ENCODE results near the gene CCDC24.

CCDC24 gene

DNA sequence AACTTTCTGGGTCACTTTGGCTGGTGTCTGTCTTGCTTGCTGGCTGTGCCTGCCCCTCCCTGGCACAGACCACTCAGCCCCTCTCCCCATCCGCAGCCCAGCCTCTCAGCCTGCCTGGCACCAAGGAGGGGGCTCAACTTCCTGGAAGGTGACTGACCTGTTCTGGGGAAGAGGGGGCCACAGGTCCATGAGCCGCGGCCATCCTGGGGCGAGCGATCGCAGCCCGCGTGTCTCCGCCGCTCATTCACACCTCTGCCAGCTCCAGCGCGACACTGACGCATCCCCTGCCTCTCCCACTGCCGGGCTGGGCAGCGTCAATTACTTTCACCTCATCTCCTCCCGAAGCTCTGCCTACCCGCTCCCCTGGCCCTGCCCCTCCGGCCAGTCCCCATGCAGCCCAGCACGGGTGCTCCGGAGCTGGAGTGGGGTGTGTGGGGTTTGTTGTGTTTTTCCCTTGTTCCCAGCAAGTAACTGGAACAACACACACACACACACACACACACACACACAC lies 25.5 kb downstream of the CCDC24 start:
- H3K4me3 ChIP-seq (ENCODE audit: low read length in 2 of 2) = no peak overlapping the region
- H3K27ac ChIP-seq (replicated peaks; ENCODE audit: low read length) = no peak overlapping the region
- peaks cover 33% of the 10 kb centered on the region in 2 donors for H3K4me1 ChIP-seq (ENCODE audit: control insufficient read depth in 2 of 2, insufficient read depth in 1 of 2, low read depth in 1 of 2, low read length in 2 of 2)
- peak overlapping the region; percentile 6 for H2BK15ac ChIP-seq (ENCODE audit: low read length)
- WGBS, 2 donors (ENCODE audit: extremely low coverage in 2 of 2, insufficient read length in 2 of 2, insufficient replicate concordance in 1 of 2) = no CpG with 5 or more reads among the region's 20 CpGs
- H3K4ac ChIP-seq (ENCODE audit: low read length) = no peak overlapping the region
- H3K4me2 ChIP-seq (ENCODE audit: insufficient read depth, low read length, poor library complexity, severe bottlenecking) = no peak overlapping the region
- H3K9me3 ChIP-seq (replicated peaks in 1 of 2; ENCODE audit: control insufficient read depth in 2 of 2, insufficient read depth in 1 of 2, low read depth in 1 of 2, low read length in 2 of 2) = no peaks in the 10 kb centered on the region
- H3K23ac ChIP-seq (ENCODE audit: low read depth, low read length, poor library complexity) = peak overlapping the region; percentile 78
- H2BK5ac ChIP-seq (ENCODE audit: low read length) = no peak overlapping the region
- peak overlapping the region; percentile 69 for H3K18ac ChIP-seq (ENCODE audit: low read length)
- no peaks in the 10 kb centered on the region for H3K27me3 ChIP-seq (ENCODE audit: control insufficient read depth in 3 of 3, insufficient read depth in 3 of 3, low read depth in 1 of 3, low read length in 3 of 3)
- H4K91ac ChIP-seq (ENCODE audit: low read depth, low read length, poor library complexity) = peak overlapping the region; percentile 87
- H3K9ac ChIP-seq (ENCODE audit: low read depth, low read length, poor library complexity) = peak overlapping the region; percentile 46
- H4K8ac ChIP-seq (ENCODE audit: low read depth, low read length) = no peak overlapping the region
- H2BK120ac ChIP-seq (ENCODE audit: low read depth, low read length) = no peak overlapping the region
- H2AFZ ChIP-seq (ENCODE audit: low read length) = peak overlapping the region; percentile 27
- peaks cover 2% of the 10 kb centered on the region for H3K79me1 ChIP-seq (ENCODE audit: low read depth, low read length)
- DNase-seq (ENCODE audit: low spot score) = no peak
- H2AK5ac ChIP-seq (ENCODE audit: low read depth, low read length) = peak overlapping the region; percentile 94
- peaks cover 0 to 11% of the 10 kb centered on the region in 2 donors for H3K36me3 ChIP-seq (replicated peaks in 1 of 2; ENCODE audit: control insufficient read depth in 2 of 2, insufficient read depth in 2 of 2, low read length in 2 of 2)
- H2BK12ac ChIP-seq (ENCODE audit: low read length) = peak overlapping the region; percentile 94
- H3K14ac ChIP-seq (ENCODE audit: low read length) = peak overlapping the region; percentile 23

GRCh38 chr1:44019466-44019948 lies 28.1 kb downstream of the CCDC24 start:
- Histone ChIP-seq H3K23ac (ENCODE audit: low read depth, low read length, poor library complexity) (no peak overlapping the region), H3K18ac (ENCODE audit: low read length) (peak overlapping the region; percentile 1), H2AFZ (ENCODE audit: low read length) (peak overlapping the region; percentile 51), H2AK5ac (ENCODE audit: low read depth, low read length) (peak overlapping the region; percentile 1), H3K79me1 (ENCODE audit: low read depth, low read length) (no peaks in the 10 kb centered on the region), H3K27me3 (ENCODE audit: control insufficient read depth in 3 of 3, insufficient read depth in 3 of 3, low read depth in 1 of 3, low read length in 3 of 3) (no peaks in the 10 kb centered on the region), H3K27ac (replicated peaks; ENCODE audit: low read length) (peak overlapping the region; percentile 57), H2BK15ac (ENCODE audit: low read length) (no peak overlapping the region), H4K91ac (ENCODE audit: low read depth, low read length, poor library complexity) (no peak overlapping the region), H3K4me1 (ENCODE audit: control insufficient read depth in 2 of 2, insufficient read depth in 1 of 2, low read depth in 1 of 2, low read length in 2 of 2) (peaks cover 30 to 33% of the 10 kb centered on the region in 2 donors), H3K4me3 (ENCODE audit: low read length in 2 of 2) (no peak overlapping the region), H3K14ac (ENCODE audit: low read length) (no peak overlapping the region), H3K4me2 (ENCODE audit: insufficient read depth, low read length, poor library complexity, severe bottlenecking) (no peak overlapping the region), H4K8ac (ENCODE audit: low read depth, low read length) (no peak overlapping the region), H3K9ac (ENCODE audit: low read depth, low read length, poor library complexity) (no peak overlapping the region), H2BK5ac (ENCODE audit: low read length) (no peak overlapping the region), H2BK12ac (ENCODE audit: low read length) (no peak overlapping the region), H3K9me3 (replicated peaks in 1 of 2; ENCODE audit: control insufficient read depth in 2 of 2, insufficient read depth in 1 of 2, low read depth in 1 of 2, low read length in 2 of 2) (no peaks in the 10 kb centered on the region), H2BK120ac (ENCODE audit: low read depth, low read length) (no peak overlapping the region), H3K4ac (ENCODE audit: low read length) (no peak overlapping the region), H3K36me3 (replicated peaks in 1 of 2; ENCODE audit: control insufficient read depth in 2 of 2, insufficient read depth in 2 of 2, low read length in 2 of 2) (peaks cover 0 to 20% of the 10 kb centered on the region in 2 donors)
- DNase-seq (ENCODE audit: low spot score) = peak; percentile 49
- no CpG with 5 or more reads among the region's 13 CpGs for WGBS, 2 donors (ENCODE audit: extremely low coverage in 2 of 2, insufficient read length in 2 of 2, insufficient replicate concordance in 1 of 2)

GRCh38 chr1:44020464-44020863 lies 29.1 kb downstream of the CCDC24 start:
- H3K27me3 ChIP-seq (ENCODE audit: control insufficient read depth in 3 of 3, insufficient read depth in 3 of 3, low read depth in 1 of 3, low read length in 3 of 3) = no peaks in the 10 kb centered on the region
- H3K4me3 ChIP-seq (ENCODE audit: low read length in 2 of 2) = no peak overlapping the region
- no peak overlapping the region for H2BK15ac ChIP-seq (ENCODE audit: low read length)
- H3K4me2 ChIP-seq (ENCODE audit: insufficient read depth, low read length, poor library complexity, severe bottlenecking) = no peak overlapping the region
- no peaks in the 10 kb centered on the region for H3K9me3 ChIP-seq (replicated peaks in 1 of 2; ENCODE audit: control insufficient read depth in 2 of 2, insufficient read depth in 1 of 2, low read depth in 1 of 2, low read length in 2 of 2)
- no peak overlapping the region for H3K18ac ChIP-seq (ENCODE audit: low read length)
- H2BK120ac ChIP-seq (ENCODE audit: low read depth, low read length) = no peak overlapping the region
- no CpG with 5 or more reads among the region's 6 CpGs for WGBS, 2 donors (ENCODE audit: extremely low coverage in 2 of 2, insufficient read length in 2 of 2, insufficient replicate concordance in 1 of 2)
- no peak overlapping the region for H4K8ac ChIP-seq (ENCODE audit: low read depth, low read length)
- no peaks in the 10 kb centered on the region for H3K79me1 ChIP-seq (ENCODE audit: low read depth, low read length)
- no peak overlapping the region for H2BK5ac ChIP-seq (ENCODE audit: low read length)
- no peak overlapping the region for H4K91ac ChIP-seq (ENCODE audit: low read depth, low read length, poor library complexity)
- no peak overlapping the region for H3K27ac ChIP-seq (replicated peaks; ENCODE audit: low read length)
- no peak overlapping the region for H2BK12ac ChIP-seq (ENCODE audit: low read length)
- H3K23ac ChIP-seq (ENCODE audit: low read depth, low read length, poor library complexity) = no peak overlapping the region
- H2AK5ac ChIP-seq (ENCODE audit: low read depth, low read length) = no peak overlapping the region
- no peak overlapping the region for H3K14ac ChIP-seq (ENCODE audit: low read length)
- H3K4me1 ChIP-seq (ENCODE audit: control insufficient read depth in 2 of 2, insufficient read depth in 1 of 2, low read depth in 1 of 2, low read length in 2 of 2) = peaks cover 25 to 30% of the 10 kb centered on the region in 2 donors
- DNase-seq (ENCODE audit: low spot score) = no peak
- H3K4ac ChIP-seq (ENCODE audit: low read length) = no peak overlapping the region
- peaks cover 0 to 25% of the 10 kb centered on the region in 2 donors for H3K36me3 ChIP-seq (replicated peaks in 1 of 2; ENCODE audit: control insufficient read depth in 2 of 2, insufficient read depth in 2 of 2, low read length in 2 of 2)
- H2AFZ ChIP-seq (ENCODE audit: low read length) = no peak overlapping the region
- H3K9ac ChIP-seq (ENCODE audit: low read depth, low read length, poor library complexity) = peak overlapping the region; percentile 0

- Histone ChIP-seq H4K8ac (ENCODE audit: low read depth, low read length) (no peak overlapping the region), H3K4ac (ENCODE audit: low read length) (no peak overlapping the region), H2AFZ (ENCODE audit: low read length) (no peak overlapping the region), H3K18ac (ENCODE audit: low read length) (peak overlapping the region; percentile 27), H3K4me3 (ENCODE audit: low read length in 2 of 2) (no peak overlapping the region), H3K9ac (ENCODE audit: low read depth, low read length, poor library complexity) (no peak overlapping the region), H2BK5ac (ENCODE audit: low read length) (no peak overlapping the region), H3K23ac (ENCODE audit: low read depth, low read length, poor library complexity) (no peak overlapping the region), H3K27me3 (ENCODE audit: control insufficient read depth in 3 of 3, insufficient read depth in 3 of 3, low read depth in 1 of 3, low read length in 3 of 3) (no peaks in the 10 kb centered on the region), H3K79me1 (ENCODE audit: low read depth, low read length) (no peaks in the 10 kb centered on the region), H2BK120ac (ENCODE audit: low read depth, low read length) (no peak overlapping the region), H4K91ac (ENCODE audit: low read depth, low read length, poor library complexity) (no peak overlapping the region), H3K36me3 (replicated peaks in 1 of 2; ENCODE audit: control insufficient read depth in 2 of 2, insufficient read depth in 2 of 2, low read length in 2 of 2) (peaks cover 0 to 25% of the 10 kb centered on the region in 2 donors), H2AK5ac (ENCODE audit: low read depth, low read length) (no peak overlapping the region), H2BK15ac (ENCODE audit: low read length) (peak overlapping the region; percentile 77), H3K14ac (ENCODE audit: low read length) (no peak overlapping the region), H3K4me1 (ENCODE audit: control insufficient read depth in 2 of 2, insufficient read depth in 1 of 2, low read depth in 1 of 2, low read length in 2 of 2) (peaks cover 19 to 27% of the 10 kb centered on the region in 2 donors), H3K4me2 (ENCODE audit: insufficient read depth, low read length, poor library complexity, severe bottlenecking) (no peak overlapping the region), H3K9me3 (replicated peaks in 1 of 2; ENCODE audit: control insufficient read depth in 2 of 2, insufficient read depth in 1 of 2, low read depth in 1 of 2, low read length in 2 of 2) (no peaks in the 10 kb centered on the region), H3K27ac (replicated peaks; ENCODE audit: low read length) (no peak overlapping the region), H2BK12ac (ENCODE audit: low read length) (no peak overlapping the region)
- no peak for DNase-seq (ENCODE audit: low spot score)
- no CpG with 5 or more reads among the region's 8 CpGs for WGBS, 2 donors (ENCODE audit: extremely low coverage in 2 of 2, insufficient read length in 2 of 2, insufficient replicate concordance in 1 of 2)
Measured at GRCh38 chr1:44021156-44021555, 29.8 kb downstream of the CCDC24 start.

Data from neuronal stem cell (in vitro differentiated cells).